ENCODE data around the gene FAM193B. TPM values are rescaled to one million over a fixed set of nuclear protein-coding genes. Genes with fewer than 3 reads are reported as not detected.
A peak's percentile ranks its signal among the peaks of the same experiment; 100 is the strongest.

The FAM193B gene
- total and polyA plus RNA-seq, 8 donors: 30.1 to 519 (median 45.0) TPM

GRCh38 chr5:177492841-177493240, 61.5 kb downstream of the FAM193B start:
- Histone ChIP-seq H3K9me3 (no peaks in the 10 kb centered on the region), H3K4me1 (no peaks in the 10 kb centered on the region), H3K4me3 (no peak overlapping the region), H3K27ac (no peak overlapping the region), H3K36me3 (no peaks in the 10 kb centered on the region), H3K27me3 (no peaks in the 10 kb centered on the region)
- FAIRE-seq: no peak
- intact Hi-C loops (cut with DNase I): no loop called here
- no peak for ATAC-seq
- WGBS, 2 donors: 82 to 83% methylated on average over 7 of the region's 7 CpGs
- peak in 1 of 6 donors; percentile 33 for DNase-seq
- no peak for TF ChIP-seq CTCF (IDR thresholded peaks at IDR 0.05)

- DNase-seq: peak in 1 of 6 donors; percentile 77
- intact Hi-C loops (cut with DNase I): no loop called here
- Histone ChIP-seq H3K4me1 (no peaks in the 10 kb centered on the region), H3K27me3 (no peaks in the 10 kb centered on the region), H3K9me3 (no peaks in the 10 kb centered on the region), H3K36me3 (no peaks in the 10 kb centered on the region), H3K4me3 (no peak overlapping the region), H3K27ac (no peak overlapping the region)
- no peak for TF ChIP-seq CTCF (IDR thresholded peaks at IDR 0.05)
- ATAC-seq: no peak
- no peak for FAIRE-seq
- 95 to 96% methylated on average over 47 to 54 of the region's 54 CpGs for WGBS, 2 donors
Measured at GRCh38 chr5:177491983-177492746, 62.2 kb downstream of the FAM193B start.

GRCh38 chr5:177491429-177491945, 62.9 kb downstream of the FAM193B start:
- peak in 3 of 4 donors; percentile 21 to 37 (median 23) for TF ChIP-seq CTCF (IDR thresholded peaks at IDR 0.05)
- no peaks in the 10 kb centered on the region for H3K4me1 ChIP-seq
- DNase-seq (peak in 1 of 6 donors; percentile 74), ATAC-seq (no peak), FAIRE-seq (no peak)
- H3K27me3 ChIP-seq: no peaks in the 10 kb centered on the region
- intact Hi-C loops (cut with DNase I): no loop called here
- no peaks in the 10 kb centered on the region for H3K36me3 ChIP-seq
- no peak overlapping the region for H3K4me3 ChIP-seq
- H3K9me3 ChIP-seq: no peaks in the 10 kb centered on the region
- 70 to 74% methylated on average over 31 to 43 of the region's 43 CpGs for WGBS, 2 donors
- no peak overlapping the region for H3K27ac ChIP-seq

- no peak overlapping the region for H3K4me3 ChIP-seq
- intact Hi-C loops (cut with DNase I): no loop called here
- no peak overlapping the region for H3K27ac ChIP-seq
- ATAC-seq (no peak), FAIRE-seq (no peak), DNase-seq (peak in 1 of 6 donors; percentile 69)
- no peaks in the 10 kb centered on the region for H3K27me3 ChIP-seq
- H3K9me3 ChIP-seq: no peaks in the 10 kb centered on the region
- no peaks in the 10 kb centered on the region for H3K4me1 ChIP-seq
- no peak for TF ChIP-seq CTCF (IDR thresholded peaks at IDR 0.05)
- 94 to 95% methylated on average over 16 of the region's 16 CpGs for WGBS, 2 donors
- H3K36me3 ChIP-seq: no peaks in the 10 kb centered on the region
Measured at GRCh38 chr5:177490992-177491391, 63.4 kb downstream of the FAM193B start.
